Osteocyte (in vitro differentiated cells): ENCODE measurements around the gene KDM4C. TPM values are rescaled to one million over a fixed set of nuclear protein-coding genes. Genes with fewer than 3 reads are reported as not detected.
"Not testable (repeated sequence)": the region's sequence is repeated elsewhere in the genome, so short reads cannot be mapped to it uniquely, and the experiment has no call there.

ENCODE experiments used
- DNase-seq: peaks from one replicate; pipeline ENCODE4 v3.0.0; 2021; ENCODE audit warnings: mixed read lengths; ENCODE audit not compliant: unreplicated experiment; ENCODE audit errors: extremely low spot score
- H3K27ac Mint-ChIP-seq: one replicate; pipeline ENCODE4 v1.8.0; 2021; ENCODE audit warnings: mild to moderate bottlenecking, mixed read lengths; ENCODE audit not compliant: unreplicated experiment
- H3K27me3 Mint-ChIP-seq: one replicate; pipeline ENCODE4 v1.8.0; 2021; ENCODE audit warnings: mixed read lengths; ENCODE audit not compliant: unreplicated experiment
- H3K36me3 Mint-ChIP-seq: one replicate; pipeline ENCODE4 v1.8.0; 2021; ENCODE audit warnings: mixed read lengths; ENCODE audit not compliant: unreplicated experiment
- H3K4me1 Mint-ChIP-seq: one replicate; pipeline ENCODE4 v1.8.0; 2021; ENCODE audit warnings: mixed read lengths; ENCODE audit not compliant: unreplicated experiment
- H3K4me3 Mint-ChIP-seq: one replicate; pipeline ENCODE4 v1.8.0; 2021; ENCODE audit warnings: mild to moderate bottlenecking, moderate library complexity, mixed read lengths; ENCODE audit not compliant: unreplicated experiment
- H3K9me3 Mint-ChIP-seq: one replicate; pipeline ENCODE4 v1.8.0; 2021; ENCODE audit warnings: mixed read lengths; ENCODE audit not compliant: unreplicated experiment
- total RNA-seq: library from RNA; stranded (reverse); gene quantifications from 2 replicates; pipeline ENCODE4 v1.2.1, GENCODE V29; 2021
- TF ChIP-seq, protein P1 (sequence below): fragments of 200-600 bp; sonication (generic); IDR thresholded peaks from 2 replicates; pipeline ENCODE4 v1.5.0; 2021; ENCODE audit warnings: antibody characterized with exemption, mild to moderate bottlenecking, moderate library complexity

KDM4C gene
- total RNA-seq, 1 donor from 2014 or later: 25.3 TPM

DNA sequence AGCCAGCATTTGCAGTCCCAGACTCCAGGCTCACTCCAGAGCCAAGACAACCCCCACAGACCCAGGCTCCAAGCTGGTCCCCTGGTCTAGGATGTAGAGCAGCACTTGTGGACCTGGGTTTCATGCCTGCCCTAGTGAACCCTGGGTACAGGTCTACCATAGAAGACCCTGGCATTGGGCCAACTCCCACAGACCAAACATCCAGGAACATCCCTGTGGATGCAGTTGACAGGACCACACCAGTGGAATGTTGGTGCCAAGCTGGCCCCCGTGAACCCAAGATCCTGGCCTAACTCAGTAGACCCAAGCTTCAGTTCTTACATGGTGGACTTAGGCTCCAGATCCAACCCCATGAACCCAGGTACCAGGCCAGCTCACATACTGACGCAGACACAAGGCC, 250.6 kb downstream of the KDM4C start:
- Mint-ChIP-seq H3K9me3 (no peaks in the 10 kb centered on the region), H3K36me3 (peaks cover 21% of the 10 kb centered on the region), H3K27me3 (no peaks in the 10 kb centered on the region), H3K4me3 (no peak overlapping the region), H3K27ac (no peak overlapping the region), H3K4me1 (no peaks in the 10 kb centered on the region)
- TF ChIP-seq, protein P1, sequence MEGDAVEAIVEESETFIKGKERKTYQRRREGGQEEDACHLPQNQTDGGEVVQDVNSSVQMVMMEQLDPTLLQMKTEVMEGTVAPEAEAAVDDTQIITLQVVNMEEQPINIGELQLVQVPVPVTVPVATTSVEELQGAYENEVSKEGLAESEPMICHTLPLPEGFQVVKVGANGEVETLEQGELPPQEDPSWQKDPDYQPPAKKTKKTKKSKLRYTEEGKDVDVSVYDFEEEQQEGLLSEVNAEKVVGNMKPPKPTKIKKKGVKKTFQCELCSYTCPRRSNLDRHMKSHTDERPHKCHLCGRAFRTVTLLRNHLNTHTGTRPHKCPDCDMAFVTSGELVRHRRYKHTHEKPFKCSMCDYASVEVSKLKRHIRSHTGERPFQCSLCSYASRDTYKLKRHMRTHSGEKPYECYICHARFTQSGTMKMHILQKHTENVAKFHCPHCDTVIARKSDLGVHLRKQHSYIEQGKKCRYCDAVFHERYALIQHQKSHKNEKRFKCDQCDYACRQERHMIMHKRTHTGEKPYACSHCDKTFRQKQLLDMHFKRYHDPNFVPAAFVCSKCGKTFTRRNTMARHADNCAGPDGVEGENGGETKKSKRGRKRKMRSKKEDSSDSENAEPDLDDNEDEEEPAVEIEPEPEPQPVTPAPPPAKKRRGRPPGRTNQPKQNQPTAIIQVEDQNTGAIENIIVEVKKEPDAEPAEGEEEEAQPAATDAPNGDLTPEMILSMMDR: no peak
- DNase-seq: no peak

DNA sequence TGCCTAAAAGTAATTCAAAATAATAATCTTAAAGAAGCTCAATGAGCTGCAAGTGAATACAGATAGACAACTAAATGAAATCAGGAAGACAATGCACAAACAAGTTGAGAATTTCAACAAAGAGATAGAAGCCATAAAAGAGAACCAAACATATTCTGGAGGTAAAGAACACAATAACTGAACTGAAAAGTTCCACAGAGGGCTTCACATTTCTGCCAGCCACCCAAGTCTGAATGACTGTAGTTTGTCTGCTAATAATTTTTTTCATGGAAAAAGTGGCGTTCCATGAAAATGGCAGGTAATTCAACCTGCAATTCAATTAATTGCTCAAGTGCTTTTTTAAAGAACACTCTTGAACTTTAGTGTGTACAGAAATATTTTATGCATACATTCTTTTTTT, 251.3 kb downstream of the KDM4C start:
- Mint-ChIP-seq H3K4me3 (no peak overlapping the region), H3K9me3 (no peaks in the 10 kb centered on the region), H3K4me1 (no peaks in the 10 kb centered on the region), H3K27ac (no peak overlapping the region), H3K27me3 (no peaks in the 10 kb centered on the region), H3K36me3 (peaks cover 27% of the 10 kb centered on the region)
- DNase-seq: no peak
- TF ChIP-seq, protein P1: no peak

DNA sequence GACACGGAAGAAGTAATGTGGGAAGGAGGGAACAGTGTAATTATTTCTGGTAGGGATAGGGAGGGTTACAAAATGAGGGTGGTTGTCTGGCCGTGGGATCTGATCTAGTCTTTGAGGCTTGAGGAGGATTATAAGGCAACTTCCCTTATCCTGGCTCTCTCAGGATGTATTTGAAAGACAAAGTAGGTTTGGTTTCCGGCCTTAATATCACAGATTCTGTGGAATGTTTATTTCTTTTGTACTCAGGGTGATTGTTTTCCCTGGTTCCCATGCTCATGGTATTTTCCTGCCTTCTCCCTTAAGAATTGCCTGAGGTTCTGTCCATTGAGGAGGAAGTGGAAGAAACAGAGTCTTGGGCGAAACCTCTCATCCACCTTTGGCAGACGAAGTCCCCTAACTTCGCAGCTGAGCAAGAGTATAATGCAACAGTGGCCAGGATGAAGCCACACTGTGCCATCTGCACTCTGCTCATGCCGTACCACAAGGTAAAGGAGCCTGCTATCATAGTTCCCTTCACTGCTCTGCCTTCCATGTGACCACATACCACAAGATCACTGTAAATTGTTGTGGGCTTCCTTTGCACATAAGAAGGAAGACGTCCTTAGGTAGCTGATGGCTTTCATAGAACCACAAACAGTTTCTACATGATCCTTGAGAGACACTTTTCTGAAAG, 253.8 kb downstream of the KDM4C start:
- no peak for DNase-seq
- no peak overlapping the region for H3K27ac Mint-ChIP-seq
- TF ChIP-seq, protein P1: no peak
- H3K4me1 Mint-ChIP-seq: no peaks in the 10 kb centered on the region
- H3K27me3 Mint-ChIP-seq: no peaks in the 10 kb centered on the region
- H3K36me3 Mint-ChIP-seq: peaks cover 28% of the 10 kb centered on the region
- H3K4me3 Mint-ChIP-seq: no peak overlapping the region
- no peaks in the 10 kb centered on the region for H3K9me3 Mint-ChIP-seq

DNA sequence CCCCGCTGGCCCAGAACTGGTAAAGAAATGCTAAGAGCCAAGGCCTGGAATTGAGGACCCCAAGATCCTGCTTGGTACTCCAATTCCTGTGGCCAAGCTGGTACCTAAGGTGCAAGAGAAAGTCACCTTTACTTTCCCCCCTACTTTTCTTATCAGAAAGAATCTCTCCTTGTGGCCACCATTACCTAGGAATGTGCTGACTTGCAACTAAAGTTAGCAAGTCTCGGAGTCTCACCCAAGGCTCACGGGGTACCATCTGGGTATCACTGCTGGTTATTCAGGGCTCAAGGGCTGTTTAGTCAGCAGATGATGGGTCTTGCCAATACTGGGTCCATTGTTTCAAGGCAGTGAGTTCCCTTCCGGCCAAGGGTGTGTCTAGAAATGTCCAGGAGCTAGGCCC, 270.2 kb downstream of the KDM4C start:
- TF ChIP-seq, protein P1: no peak
- H3K27me3 Mint-ChIP-seq: no peaks in the 10 kb centered on the region
- no peak overlapping the region for H3K4me3 Mint-ChIP-seq
- H3K4me1 Mint-ChIP-seq: peaks cover 3% of the 10 kb centered on the region
- no peak overlapping the region for H3K27ac Mint-ChIP-seq
- H3K36me3 Mint-ChIP-seq: peaks cover 14% of the 10 kb centered on the region
- no peaks in the 10 kb centered on the region for H3K9me3 Mint-ChIP-seq
- no peak for DNase-seq

DNA sequence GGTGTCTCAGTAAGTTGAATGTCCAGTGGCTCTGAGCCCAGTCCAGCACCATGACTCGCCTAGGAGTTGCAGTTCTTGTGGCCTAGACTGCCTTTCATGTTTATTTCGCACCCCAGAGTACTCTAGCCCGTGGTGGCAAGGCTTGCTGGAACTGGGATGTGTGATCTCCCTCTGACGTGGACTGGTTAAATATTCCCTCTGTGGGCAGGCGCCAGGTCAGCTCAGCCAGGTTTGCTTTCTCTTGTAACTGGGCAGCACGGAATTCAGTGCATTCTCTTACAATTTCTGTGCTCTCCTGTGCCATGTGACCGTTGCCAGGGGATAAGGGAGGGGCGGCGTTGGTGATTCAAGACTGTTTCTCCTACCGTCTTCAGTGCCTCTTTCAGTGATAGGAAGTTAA, 270.8 kb downstream of the KDM4C start:
- TF ChIP-seq, protein P1: no peak
- H3K27ac Mint-ChIP-seq: no peak overlapping the region
- DNase-seq: no peak
- H3K4me3 Mint-ChIP-seq: no peak overlapping the region
- H3K27me3 Mint-ChIP-seq: no peaks in the 10 kb centered on the region
- H3K4me1 Mint-ChIP-seq: peaks cover 3% of the 10 kb centered on the region
- H3K9me3 Mint-ChIP-seq: no peaks in the 10 kb centered on the region
- peaks cover 16% of the 10 kb centered on the region for H3K36me3 Mint-ChIP-seq

DNA sequence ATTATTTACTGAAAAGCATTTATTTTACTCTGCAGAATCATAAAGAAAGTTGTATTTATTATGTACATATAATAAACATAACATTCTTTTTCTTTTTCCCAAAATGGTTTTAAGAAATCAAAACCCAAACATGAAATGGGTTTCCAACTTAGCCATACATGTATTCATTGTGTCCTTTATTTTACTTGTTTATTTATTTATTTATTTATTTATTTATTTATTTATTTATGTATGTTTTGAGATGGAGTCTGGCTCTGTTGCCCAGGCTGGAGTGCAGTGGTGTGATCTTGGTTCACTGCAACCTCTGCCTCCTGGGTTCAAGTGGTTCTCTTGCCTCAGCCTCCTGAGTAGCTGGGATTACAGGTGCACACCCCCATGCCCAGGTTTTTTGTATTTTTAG, 273.2 kb downstream of the KDM4C start:
- H3K9me3 Mint-ChIP-seq, H3K27me3 Mint-ChIP-seq, H3K4me1 Mint-ChIP-seq, DNase-seq, H3K27ac Mint-ChIP-seq, H3K4me3 Mint-ChIP-seq: not testable (repeated sequence)
- H3K36me3 Mint-ChIP-seq: peaks cover 18% of the 10 kb centered on the region
